Measurements from ENCODE around the gene IAH1. TPM values are rescaled to one million over a fixed set of nuclear protein-coding genes. Genes with fewer than 3 reads are reported as not detected.
"Not testable (repeated sequence)": the region's sequence is repeated elsewhere in the genome, so short reads cannot be mapped to it uniquely, and the experiment has no call there.

The IAH1 gene
- total RNA-seq, 1 experiment from 2014 or later = 35.8 TPM

DNA sequence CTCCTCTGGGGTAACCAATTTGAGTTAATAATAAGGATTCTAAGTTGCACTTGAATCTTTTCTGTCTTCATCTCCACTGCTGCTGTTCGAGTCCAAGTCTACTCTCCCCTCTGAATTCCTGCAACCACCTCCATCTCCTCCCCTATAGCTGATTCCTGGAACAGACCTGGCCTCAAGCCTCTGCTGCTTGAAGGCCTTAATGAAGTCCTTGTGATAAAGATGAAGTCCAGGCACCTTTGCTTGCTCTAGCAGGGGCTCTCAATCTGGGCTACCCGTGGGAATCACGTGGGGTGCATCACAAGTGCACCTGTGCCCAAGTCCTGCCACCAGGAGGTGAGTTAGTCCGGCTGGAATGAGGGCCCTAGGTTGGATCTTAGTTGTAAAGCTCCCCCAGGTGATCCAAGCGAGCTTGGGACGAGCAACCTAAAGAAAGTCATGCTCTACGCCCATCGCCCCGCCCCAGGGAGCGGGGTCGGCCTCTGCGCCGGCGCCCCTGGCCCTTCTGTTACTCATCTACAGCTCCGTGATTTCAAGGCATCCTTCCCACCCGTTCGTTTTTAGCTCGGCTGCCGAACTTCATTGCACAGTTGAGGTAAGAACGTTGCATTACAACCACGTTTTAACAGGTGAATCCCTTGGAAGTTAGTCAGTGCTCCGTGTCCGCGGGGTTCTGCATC, 905 bp upstream of the IAH1 start:
- DNase-seq (ENCODE audit: low spot score) = peak; percentile 80

DNA sequence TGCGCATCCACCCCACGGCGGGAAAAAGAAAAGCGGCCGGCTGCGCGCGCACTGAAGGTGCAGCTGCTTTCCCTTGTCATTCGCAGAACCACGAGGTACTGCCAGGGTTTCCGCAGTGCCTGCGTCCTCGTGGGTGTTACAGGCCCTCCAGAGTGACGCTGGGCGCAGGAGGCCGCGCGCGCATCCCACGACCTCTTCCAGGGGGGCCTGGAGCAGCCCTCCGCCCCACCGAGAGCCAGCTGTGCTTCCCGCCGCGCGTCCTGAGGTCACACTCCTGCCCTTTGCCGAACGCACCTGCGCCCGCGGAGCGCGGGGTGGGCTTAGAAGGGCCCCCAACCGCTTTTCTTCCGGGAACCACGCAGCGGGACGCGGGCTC, 378 bp upstream of the IAH1 start:
- DNase-seq (ENCODE audit: low spot score) = no peak

DNA sequence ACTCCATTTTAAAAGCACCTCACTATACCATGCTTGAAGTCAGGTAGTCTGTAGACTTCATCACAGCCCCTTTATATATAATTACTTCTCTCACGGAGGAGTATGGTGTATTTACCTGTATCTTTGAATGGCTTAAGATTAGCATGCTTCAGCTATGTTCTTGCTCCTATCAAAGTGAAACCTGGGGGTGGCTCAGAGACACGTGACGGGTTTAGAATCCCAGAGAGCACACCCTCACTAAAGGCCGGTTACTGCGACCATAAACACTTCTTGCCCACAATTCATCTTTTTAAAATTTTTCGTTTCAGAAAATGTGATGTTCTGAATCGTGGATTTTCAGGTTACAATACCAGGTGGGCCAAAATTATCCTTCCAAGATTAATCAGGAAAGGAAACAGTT, 3.6 kb downstream of the IAH1 start:
- DNase-seq (ENCODE audit: low spot score) = no peak

DNA sequence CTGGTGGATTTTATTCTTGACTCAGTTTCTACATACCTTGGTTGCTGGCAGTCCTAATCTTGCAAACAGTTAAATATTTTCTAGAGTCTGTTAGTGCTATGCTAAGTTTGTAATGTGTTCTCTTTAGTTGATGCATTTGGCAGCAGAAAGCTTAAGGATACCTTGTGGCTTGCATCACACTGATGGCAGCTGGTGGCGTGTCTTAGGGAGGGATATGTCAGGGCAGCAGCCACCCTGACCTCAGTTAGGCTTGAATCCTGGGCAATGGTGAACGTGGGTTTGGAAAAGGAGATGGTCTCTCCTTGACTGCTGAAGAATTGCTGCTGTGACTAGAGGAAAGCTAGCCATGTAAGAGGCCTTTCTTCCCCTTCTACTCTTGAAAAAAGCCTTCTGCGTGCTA, 4.2 kb downstream of the IAH1 start:
- DNase-seq (ENCODE audit: low spot score) = no peak

DNA sequence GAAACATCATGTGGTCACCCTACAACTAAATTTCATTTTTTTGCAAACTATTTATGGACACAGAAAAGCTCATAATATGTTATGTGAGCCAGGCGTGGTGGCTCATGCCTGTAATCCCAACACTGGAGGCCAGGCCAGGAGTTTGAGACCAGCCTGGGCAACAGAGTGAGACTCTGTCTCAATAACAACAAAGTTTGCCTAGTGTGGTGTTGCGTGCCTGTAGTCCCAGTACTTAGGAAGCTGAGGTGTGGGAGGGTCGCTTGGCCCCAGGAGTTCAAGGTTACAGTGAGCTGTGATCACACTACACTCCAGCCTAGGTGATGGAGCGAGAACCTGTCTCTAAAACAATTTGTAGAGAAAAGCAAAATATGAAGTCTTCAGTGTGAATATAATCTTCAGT, 5.8 kb downstream of the IAH1 start:
- DNase-seq (ENCODE audit: low spot score) = no peak

DNA sequence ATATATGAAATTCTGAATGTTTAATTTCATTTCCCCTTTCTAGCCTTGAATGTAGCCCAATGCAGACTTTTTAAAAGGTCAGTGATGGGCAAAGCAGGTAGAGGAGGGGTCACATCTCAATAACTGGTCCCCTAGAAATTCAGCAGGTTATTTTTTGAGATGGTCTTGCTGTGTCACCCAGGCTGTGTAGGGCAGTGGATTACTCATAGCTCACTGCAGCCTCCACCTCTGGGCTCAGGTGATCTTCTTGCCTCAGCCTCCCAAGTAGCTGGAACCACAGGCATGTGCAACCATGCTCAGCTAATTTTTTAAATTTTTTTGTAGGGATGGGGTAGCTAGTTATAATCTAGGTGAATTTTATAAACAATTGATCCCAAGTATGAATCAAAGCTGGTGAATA, 8.8 kb downstream of the IAH1 start:
- no peak for DNase-seq (ENCODE audit: low spot score)

DNA sequence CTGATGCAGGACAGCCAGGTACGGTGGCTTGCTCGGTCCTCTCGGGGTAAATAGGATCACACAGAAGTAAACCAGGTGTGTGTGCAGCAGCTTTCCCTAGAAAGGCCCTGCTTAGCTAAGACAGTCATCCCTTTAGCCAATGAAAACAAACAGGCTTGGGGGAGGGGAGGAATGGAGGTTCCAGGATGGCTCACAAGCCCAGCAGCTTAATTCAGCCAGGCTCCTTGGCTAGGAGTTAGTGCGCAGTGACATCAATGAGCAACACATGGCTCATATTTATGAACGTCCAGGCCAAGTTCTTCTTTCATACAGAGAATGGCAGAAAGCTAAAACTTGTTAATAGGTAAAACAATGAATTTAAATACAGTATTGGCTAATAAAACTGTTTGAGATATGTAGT, 10.2 kb downstream of the IAH1 start:
- no peak for DNase-seq (ENCODE audit: low spot score)

DNA sequence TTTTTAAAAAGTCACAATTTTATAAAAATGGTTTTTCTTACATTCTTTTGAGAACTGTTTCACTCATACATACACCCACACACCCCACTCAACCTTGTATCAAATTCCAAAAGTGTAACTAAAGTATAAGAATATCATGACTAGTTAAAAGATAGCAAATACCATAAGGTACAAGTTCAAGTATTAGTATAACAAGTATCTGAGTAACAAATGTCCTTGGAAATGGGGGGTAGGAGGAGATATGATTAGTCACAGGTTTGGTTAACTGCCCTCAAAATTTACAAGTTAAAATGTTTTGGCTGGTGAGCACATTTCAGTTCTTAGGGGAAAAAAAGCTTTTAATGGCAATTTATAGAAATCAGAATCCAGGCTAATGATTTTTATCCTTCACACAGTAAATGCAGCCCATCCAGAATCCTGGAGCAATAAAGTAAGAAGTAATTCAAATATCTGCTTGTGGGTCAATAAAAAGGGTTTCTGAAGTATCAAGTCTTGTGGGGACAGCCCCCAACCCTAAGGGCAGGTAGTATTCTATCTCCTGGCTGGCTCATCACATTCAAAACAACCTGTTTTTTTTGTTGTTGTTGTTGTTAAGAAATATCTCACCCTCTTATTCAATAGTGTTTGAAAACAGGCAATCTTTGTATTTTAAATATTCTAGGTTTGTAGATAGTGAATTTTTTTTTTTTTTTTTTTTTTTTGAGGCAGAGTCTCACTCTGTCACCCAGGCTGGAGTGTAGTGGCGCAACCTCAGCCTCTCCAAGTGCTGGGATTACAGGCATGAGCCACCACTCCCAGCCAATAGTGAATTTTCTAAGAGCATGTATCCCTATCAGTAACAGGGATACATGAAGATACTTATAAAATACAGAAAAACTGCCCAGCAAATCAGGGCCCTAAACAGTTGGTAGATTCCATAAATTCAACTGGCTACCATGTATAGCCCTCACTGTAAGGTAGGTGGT, 14.5 kb downstream of the IAH1 start:
- no peak for DNase-seq (ENCODE audit: low spot score)

DNA sequence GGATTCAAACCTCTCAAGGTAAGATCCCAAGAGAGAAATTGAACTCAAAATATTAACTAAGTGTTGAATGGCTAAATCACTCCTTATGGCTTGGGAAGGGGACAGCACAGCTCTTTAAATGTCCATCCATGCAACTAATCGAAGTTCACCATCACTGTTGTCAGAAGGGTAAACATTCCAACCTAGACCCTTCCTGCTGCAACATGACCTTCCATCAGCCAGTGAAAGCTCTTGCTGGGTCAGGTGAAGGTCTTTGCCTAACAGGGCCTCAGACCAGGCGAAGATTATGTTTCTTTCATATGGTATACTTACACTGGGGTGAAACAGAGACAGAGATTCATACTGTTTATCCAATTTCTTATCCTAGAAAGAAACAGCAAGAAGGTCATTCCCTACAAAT, 16.4 kb downstream of the IAH1 start:
- no peak for DNase-seq (ENCODE audit: low spot score)

DNA sequence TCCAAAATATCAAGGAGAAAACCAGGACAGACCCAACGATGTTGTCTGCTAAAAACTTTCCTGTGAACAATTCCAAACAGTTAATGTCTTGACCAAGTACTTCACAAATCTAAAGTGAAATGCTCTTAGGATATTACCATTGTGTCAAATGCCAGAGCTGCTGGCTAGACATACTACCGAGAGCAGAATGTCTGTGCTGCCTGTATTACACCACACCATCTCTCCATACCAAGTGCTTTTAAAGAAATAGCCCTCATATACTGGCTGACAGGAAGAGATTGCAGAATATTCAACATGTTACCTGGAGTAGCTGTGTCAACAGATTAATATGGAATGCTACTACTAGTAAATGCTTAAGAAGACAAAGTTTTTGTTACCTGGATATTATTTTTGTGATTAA, 18.6 kb downstream of the IAH1 start:
- no peak for DNase-seq (ENCODE audit: low spot score)

DNA sequence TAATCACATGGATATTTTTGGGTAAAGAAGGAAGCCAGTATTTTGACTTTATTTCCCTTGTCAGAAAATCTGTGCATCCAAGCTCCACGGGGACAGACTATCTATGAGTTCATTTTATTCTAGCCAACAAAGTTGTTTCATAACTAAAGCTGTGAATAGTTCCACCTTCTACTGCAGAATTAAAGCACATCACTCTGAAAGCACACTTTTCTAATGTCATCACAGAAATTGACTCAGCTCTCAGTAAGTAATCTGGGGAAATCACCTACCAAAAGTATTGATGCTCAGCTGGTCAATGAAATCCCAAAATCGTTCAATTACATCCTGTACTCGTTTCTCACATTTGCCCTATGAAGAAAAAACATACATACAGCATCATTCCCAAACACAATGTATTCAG, 19.1 kb downstream of the IAH1 start:
- DNase-seq (ENCODE audit: low spot score) = no peak

DNA sequence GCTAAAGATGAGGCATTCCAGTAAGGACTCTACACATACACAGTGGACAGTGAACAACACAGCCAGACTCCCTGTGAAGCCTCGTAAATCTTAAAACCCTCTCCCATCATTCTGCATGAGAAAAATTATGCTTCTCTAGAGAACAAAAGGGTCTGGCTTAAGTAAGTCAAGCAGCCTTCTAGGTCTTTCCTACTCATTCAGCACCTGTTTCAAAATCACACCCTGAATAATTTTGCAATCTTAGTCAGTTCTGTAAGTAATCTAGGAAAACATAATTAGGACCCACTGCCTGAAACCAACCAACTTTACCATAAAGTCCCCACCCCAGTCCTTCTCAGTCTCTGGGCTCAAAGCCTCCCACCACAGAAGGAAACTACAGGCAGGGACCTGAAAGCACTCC, 19.7 kb downstream of the IAH1 start:
- no peak for DNase-seq (ENCODE audit: low spot score)

DNA sequence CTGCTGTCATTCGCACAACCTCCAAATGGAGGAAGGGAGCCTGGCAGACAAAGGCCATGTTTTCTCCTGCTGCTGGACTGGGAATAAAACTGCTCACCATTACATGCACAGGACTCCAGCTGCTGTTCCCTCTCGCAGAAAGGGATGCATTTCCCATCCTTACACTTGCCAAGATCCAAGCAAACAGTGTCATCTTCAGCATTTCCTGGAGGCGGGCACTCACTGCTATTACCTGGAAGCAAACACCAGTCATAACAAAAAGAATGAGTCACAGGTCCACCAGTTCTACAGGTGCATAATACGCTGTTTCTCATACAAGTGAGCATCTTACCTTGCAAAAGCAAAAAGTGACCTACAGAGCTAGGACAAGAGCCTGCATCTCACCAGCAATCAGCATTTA, 22.7 kb downstream of the IAH1 start:
- DNase-seq (ENCODE audit: low spot score) = peak; percentile 47

DNA sequence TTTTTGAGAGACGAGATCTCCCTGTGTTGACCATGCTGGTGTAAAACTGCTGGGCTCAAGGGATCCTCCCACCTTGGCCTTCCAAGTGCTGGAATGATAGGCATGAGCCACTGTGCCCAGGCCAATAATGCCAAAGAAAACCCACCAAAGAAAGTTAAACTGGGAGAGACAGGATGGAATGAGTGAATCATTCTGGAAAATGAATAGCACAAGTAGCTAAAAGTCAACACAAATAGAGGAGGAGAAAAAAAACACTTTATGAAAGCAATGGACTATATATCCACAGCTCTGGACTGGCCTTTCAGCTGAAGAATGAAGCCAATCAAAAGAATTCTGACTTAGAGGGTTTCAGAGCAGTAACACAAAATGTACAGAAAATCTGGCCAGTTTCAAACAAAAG, 23.9 kb downstream of the IAH1 start:
- DNase-seq (ENCODE audit: low spot score) = no peak

DNA sequence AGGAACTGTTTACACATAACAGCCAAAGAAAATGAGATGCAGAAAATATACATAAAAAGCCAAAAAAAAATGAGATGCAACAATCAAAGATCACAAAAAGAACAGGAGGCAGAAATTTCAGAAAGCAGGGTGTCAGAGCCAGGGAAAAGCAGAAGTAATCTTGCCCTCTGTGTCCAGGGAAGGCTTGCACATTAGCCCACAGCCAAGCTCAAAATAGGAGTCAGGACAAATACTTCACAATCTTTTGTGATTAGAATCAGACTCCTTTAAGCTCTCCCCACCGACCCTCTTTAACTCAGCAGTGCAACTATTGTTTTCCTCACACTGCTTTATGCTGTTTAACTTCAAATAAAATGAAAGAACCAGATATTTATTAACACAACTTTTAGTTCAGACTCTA, 34.6 kb downstream of the IAH1 start:
- DNase-seq (ENCODE audit: low spot score) = no peak

DNA sequence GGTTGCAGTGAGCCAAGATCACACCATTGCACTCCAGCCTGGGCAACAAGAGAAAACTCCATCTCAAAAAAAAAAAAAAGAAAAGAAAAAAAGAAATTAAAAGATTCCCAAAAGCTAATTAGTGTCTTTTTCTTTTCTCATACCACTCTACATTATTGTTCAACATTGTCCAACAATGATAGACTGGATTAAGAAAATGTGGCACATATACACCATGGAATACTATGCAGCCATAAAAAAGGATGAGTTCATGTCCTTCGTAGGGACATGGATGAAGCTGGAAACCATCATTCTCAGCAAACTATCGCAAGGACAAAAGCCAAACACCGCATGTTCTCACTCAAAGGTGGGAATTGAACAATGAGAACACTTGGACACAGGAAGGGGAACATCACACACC, 39.6 kb downstream of the IAH1 start:
- DNase-seq (ENCODE audit: low spot score) = not testable (repeated sequence)

DNA sequence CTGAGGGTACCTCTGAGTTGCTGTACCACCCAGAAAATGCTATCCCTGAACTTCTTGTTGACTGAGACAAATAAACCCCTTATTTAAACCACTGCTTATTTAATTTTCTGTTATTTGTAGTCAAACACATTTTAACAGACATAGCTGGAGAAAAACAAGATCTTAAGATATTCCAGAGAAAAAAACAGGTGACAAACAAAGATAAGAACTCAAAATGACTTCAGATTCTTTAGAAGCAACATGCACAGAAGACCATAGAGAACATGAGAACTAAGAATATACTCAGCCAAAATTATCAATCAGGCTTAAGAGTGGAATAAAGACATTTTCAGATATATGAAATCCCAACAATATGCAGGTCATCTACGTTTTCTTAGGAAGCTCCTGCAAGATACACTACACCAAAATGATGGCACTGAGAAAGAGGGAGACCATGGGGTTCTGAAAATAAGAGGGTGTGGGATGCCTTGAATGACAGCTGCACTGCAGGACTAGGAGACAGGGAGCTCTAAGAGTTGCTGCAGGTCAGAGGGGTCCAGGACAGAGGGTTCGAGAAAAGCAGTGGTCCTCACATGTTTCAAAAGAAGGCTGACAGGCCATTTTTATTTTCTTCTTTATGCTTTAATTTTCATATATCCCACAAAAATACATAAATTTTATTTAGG, 42.9 kb downstream of the IAH1 start:
- no peak for DNase-seq (ENCODE audit: low spot score)

DNA sequence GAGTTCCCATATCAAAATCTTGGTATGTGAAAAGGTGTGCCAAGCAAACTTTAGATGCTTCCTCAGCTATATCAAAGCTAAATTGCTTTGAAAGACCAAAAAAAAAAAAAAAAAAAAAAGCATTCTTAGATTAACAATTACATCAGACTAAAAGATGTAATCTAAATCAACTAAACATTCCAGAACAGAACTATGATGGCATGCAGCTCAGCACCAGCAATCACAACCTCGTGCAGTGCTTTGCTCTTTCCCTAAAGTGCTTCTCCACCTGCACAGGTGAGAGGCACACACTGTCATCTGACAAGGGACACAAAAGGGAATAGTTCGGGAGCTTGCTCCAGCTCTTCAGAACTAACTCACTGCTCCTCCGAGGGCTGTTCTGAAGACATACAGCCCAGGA, 43.8 kb downstream of the IAH1 start:
- no peak for DNase-seq (ENCODE audit: low spot score)

DNA sequence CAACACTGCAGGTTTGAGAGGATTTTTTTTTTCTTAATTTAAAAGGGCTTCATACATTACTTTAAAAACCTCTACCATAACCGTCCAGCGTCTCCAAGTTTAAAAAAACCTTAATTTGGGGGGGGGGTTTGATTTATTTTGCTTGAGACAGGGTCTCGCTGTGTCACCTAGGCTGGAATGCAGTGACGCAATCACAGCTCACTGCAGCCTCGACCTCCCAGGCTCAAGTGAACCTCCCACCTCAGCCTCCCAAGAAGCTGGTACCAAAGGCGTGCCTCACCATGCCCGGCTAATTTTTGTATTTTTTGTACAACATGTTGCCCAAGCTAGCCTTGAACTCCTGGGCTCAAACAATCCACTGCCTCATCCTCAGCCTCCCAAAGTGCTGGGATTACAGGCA, 44.4 kb downstream of the IAH1 start:
- no peak for DNase-seq (ENCODE audit: low spot score)

DNA sequence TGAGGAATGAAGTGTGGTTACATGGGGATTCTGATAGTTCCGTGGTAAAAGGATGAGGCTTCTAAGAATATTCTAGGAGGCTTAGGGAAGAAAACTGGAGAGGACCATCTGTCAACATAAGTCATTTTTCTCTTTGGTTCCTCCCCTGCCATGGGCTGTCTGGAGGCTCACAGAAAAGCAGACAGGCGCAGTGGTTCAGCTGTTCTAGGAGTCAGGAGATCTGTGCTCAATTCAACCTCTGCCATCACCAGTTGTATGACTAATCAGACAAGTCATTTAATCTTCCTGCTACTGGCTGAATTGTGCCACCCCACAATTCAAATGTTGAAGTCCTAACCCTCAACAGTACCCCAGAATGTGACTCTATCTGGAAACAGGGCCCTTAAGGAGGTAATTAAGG, 44.9 kb downstream of the IAH1 start:
- no peak for DNase-seq (ENCODE audit: low spot score)

DNA sequence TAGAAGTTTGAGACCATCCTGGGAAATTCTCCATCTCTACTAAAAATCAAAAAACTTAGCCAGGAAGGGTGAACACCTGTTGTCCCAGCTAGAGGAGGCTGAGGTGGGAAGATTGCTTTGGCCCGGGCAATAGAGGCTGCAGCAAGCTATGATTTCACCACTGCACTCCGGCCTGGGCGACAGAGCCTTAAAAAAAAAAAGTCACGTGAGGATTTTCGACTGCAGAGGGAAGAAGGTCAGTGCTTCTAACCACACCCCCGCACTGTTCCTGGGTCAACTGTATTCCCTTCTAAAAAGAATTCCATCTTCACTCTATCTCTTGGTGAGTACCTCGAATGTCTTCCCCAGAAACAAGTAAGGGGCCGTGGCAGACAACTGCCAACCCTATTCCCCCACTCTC, 49.9 kb downstream of the IAH1 start:
- no peak for DNase-seq (ENCODE audit: low spot score)

DNA sequence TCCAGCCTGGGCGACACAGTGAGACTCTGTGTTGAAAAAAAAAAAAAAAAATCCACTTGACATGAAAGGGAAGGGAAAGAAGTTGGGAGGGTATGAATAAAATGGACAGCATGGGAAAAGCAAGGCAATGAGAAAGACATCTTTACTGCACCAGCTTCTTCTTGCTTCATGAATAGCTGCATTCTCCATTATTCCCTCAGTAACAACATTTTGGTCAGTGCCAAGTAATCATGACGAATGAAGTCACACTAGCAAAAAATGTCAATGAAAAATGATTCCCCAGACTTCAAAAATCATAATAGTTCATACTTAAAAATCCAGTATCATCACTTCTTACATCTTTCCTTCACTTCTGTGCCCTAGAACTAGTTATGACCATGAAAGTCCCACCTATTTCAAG, 50.9 kb downstream of the IAH1 start:
- DNase-seq (ENCODE audit: low spot score) = no peak

Data from HT-29 (cell line).